Thoracic aorta (tissue), 2 donors: ENCODE results near the gene CTIF. TPM values are rescaled to one million over a fixed set of nuclear protein-coding genes. Genes with fewer than 3 reads are reported as not detected.

Experiments
- ATAC-seq: fragments of 150-250 bp; one replicate; pipeline ENCODE4 v1.8.0; 2017; ENCODE audit warnings: low read depth; ENCODE audit not compliant: insufficient number of reproducible peaks, low FRiP score
- DNase-seq: peaks from one replicate; pipeline ENCODE4 v3.0.0-alpha.2; 2020; ENCODE audit warnings: low spot score
- H3K27ac ChIP-seq, 2 donors: fragments of 200-600 bp; sonication (generic); 1 replicate in 1 of 2; 2 replicates in 1 of 2; pipeline ENCODE4 v1.5.1; 2016; ENCODE audit warnings: mild to moderate bottlenecking in 2 of 2, moderate library complexity in 2 of 2
- H3K27me3 ChIP-seq: fragments of 200-600 bp; sonication (generic); replicated peaks from 2 replicates; pipeline ENCODE4 v1.6.0; 2016; ENCODE audit warnings: mild to moderate bottlenecking; ENCODE audit not compliant: insufficient read depth
- H3K36me3 ChIP-seq: fragments of 200-600 bp; sonication (generic); one replicate; pipeline ENCODE4 v1.5.1; 2016
- H3K4me1 ChIP-seq, 2 donors: fragments of 200-600 bp; sonication (generic); 1 replicate in 1 of 2; 2 replicates in 1 of 2; pipeline versions ENCODE4 v1.5.1 to v1.6.0; 2016; ENCODE audit warnings: low read depth in 2 of 2, mild to moderate bottlenecking in 1 of 2; ENCODE audit not compliant: control insufficient read depth in 1 of 2
- H3K4me3 ChIP-seq: fragments of 200-600 bp; sonication (generic); 2 replicates; pipeline ENCODE4 v1.5.1; 2016; ENCODE audit warnings: mild to moderate bottlenecking
- H3K9me3 ChIP-seq: fragments of 200-600 bp; sonication (generic); 2 replicates; pipeline ENCODE4 v1.5.1; 2016
- CTCF ChIP-seq: fragments of 200-600 bp; sonication (generic); IDR thresholded peaks from one replicate; pipeline ENCODE4 v1.5.1; 2019; ENCODE audit warnings: antibody characterized with exemption
- total RNA-seq, 2 donors: library from RNA; depleted of rRNA; stranded (reverse); fragments of >200 nt; gene quantifications; one replicate each; pipeline versions ENCODE4 v1.1.0 to v1.2.3, GENCODE V29; 2016

Gene CTIF
- total RNA-seq, 2 donors from 2014 or later, result 63.3 to 125 TPM

GRCh38 chr18:48872234-48873145, 333.7 kb downstream of the CTIF start:
- Histone ChIP-seq H3K4me1 (peaks cover 18 to 55% of the 10 kb centered on the region in 2 donors), H3K9me3 (no peaks in the 10 kb centered on the region), H3K36me3 (no peaks in the 10 kb centered on the region), H3K4me3 (peak overlapping the region; percentile 9), H3K27ac (peak overlapping the region; percentile 85 to 87), H3K27me3 (no peaks in the 10 kb centered on the region)
- no peak for DNase-seq
- peak; percentile 63 for ATAC-seq
- TF ChIP-seq CTCF, result no peak

GRCh38 chr18:48874233-48874632, 335.4 kb downstream of the CTIF start:
- TF ChIP-seq CTCF, result no peak
- Histone ChIP-seq H3K27me3 (no peaks in the 10 kb centered on the region), H3K9me3 (no peaks in the 10 kb centered on the region), H3K4me3 (no peak overlapping the region), H3K36me3 (no peaks in the 10 kb centered on the region), H3K4me1 (peaks cover 13 to 49% of the 10 kb centered on the region in 2 donors), H3K27ac (peak overlapping the region; percentile 85 to 87)
- ATAC-seq (no peak), DNase-seq (no peak)

GRCh38 chr18:48874701-48875162, 335.9 kb downstream of the CTIF start:
- peak overlapping the region in 1 of 2 donors; percentile 87 for H3K27ac ChIP-seq
- TF ChIP-seq CTCF, result no peak

GRCh38 chr18:48875314-48875941, 336.6 kb downstream of the CTIF start:
- H3K27me3 ChIP-seq, result no peaks in the 10 kb centered on the region
- no peaks in the 10 kb centered on the region for H3K36me3 ChIP-seq
- no peak overlapping the region for H3K4me3 ChIP-seq
- no peak for DNase-seq
- H3K27ac ChIP-seq, result peak overlapping the region in 1 of 2 donors; percentile 87
- peaks cover 13 to 47% of the 10 kb centered on the region in 2 donors for H3K4me1 ChIP-seq
- no peak for ATAC-seq
- H3K9me3 ChIP-seq, result no peaks in the 10 kb centered on the region
- no peak for TF ChIP-seq CTCF

More at GRCh38 chr18:48874701-48875162, 335.9 kb downstream of the CTIF start:
- Histone ChIP-seq H3K9me3 (no peaks in the 10 kb centered on the region), H3K36me3 (no peaks in the 10 kb centered on the region), H3K27me3 (no peaks in the 10 kb centered on the region), H3K4me3 (no peak overlapping the region), H3K4me1 (peaks cover 13 to 47% of the 10 kb centered on the region in 2 donors)
- DNase-seq (no peak), ATAC-seq (no peak)

- Histone ChIP-seq H3K4me1 (peaks cover 13 to 47% of the 10 kb centered on the region in 2 donors), H3K4me3 (no peak overlapping the region), H3K27ac (no peak overlapping the region), H3K36me3 (no peaks in the 10 kb centered on the region), H3K9me3 (no peaks in the 10 kb centered on the region), H3K27me3 (no peaks in the 10 kb centered on the region)
- DNase-seq (no peak), ATAC-seq (no peak)
- peak; percentile 11 for TF ChIP-seq CTCF
Measured at GRCh38 chr18:48875942-48876511, 337.2 kb downstream of the CTIF start.
